GM21825 (cell line): Measurements from ENCODE around the gene PXMP2.
A peak's percentile ranks its signal among the peaks of the same experiment; 100 is the strongest.

Source experiments
- ATAC-seq: cut with Tn5 transposase; IDR thresholded peaks from one replicate; pipeline ENCODE4 v1.9.1; 2021; ENCODE audit warnings: mild to moderate bottlenecking, moderate library complexity; ENCODE audit not compliant: unreplicated experiment

PXMP2 gene

DNA sequence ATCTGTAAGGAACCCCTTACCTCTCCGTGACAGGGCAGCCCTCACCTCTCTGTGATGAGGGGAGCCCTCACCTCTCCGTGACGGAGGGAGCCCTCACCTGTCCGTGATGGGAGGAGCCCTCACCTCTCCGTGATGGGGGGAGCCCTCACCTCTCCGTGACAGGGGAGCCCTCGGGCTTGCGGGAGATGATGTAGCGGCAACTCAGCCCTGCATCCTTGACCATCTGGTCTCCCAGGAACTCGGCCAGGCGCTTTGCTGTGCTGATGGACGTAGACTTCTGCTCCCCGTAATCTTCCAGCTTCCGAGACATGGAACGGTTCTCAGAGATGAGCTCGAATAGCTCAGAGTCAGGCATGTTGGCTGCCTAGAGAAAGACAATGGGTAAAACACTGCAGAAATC is 28.2 kb upstream of the PXMP2 start:
- no peak for ATAC-seq

DNA sequence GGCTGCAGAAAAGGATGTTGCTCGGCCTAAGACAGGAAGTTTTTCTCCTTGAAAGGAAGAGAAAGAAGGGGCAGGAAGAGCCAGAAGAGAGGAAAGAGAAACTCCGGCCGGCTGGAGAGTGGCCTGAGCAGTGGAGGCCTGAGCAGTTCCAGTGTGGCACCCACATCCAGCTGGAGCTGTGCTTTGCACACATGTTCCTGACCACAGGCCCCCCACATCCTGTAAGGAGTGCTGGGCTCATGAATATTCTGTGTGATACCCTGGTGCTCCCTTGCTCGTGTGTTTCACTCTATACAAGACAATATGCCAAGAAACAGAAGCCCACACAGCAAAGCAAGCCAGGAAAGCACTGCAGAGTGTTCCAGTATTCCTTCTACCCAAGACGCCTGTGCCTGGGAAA is 27.3 kb upstream of the PXMP2 start:
- no peak for ATAC-seq

DNA sequence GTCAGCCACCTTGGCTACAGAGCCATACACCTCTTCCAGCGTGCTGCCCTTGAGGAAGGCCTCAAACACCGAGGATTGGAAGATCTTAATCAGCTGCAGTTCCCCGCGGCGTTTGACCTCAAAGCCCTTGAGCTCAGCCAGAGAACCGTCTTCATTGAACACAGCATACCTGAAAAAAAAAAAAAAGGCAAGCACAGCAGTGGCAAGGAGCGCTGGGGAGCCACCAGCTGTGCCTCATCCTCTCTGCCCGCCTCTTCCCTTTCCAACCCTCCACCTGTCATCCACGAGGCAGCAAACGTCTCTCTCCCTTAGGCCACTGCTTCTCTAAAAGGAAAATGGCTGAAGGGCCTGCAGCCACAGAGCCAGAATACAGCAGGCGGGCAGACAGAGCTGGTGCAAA is 26.4 kb upstream of the PXMP2 start:
- ATAC-seq, result no peak

DNA sequence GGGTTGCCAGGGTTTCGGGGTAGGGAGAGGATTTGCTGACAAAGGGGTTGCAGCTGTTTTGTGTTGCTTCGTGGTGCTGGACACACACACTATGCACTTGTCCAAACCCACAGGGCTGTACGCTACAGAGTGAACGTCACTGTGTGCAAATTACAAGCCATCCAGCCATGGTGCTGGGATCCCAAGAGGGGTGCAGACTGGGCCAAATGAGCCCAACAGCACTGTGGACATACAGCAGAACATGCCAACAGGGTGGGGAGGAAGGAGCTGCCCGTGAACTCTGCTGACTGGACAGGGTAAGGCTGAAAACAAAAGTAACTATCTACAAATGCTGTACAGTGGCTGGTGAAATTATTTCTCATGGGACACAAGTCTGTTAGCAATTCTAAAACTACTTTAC is 25.4 kb upstream of the PXMP2 start:
- ATAC-seq, result no peak

DNA sequence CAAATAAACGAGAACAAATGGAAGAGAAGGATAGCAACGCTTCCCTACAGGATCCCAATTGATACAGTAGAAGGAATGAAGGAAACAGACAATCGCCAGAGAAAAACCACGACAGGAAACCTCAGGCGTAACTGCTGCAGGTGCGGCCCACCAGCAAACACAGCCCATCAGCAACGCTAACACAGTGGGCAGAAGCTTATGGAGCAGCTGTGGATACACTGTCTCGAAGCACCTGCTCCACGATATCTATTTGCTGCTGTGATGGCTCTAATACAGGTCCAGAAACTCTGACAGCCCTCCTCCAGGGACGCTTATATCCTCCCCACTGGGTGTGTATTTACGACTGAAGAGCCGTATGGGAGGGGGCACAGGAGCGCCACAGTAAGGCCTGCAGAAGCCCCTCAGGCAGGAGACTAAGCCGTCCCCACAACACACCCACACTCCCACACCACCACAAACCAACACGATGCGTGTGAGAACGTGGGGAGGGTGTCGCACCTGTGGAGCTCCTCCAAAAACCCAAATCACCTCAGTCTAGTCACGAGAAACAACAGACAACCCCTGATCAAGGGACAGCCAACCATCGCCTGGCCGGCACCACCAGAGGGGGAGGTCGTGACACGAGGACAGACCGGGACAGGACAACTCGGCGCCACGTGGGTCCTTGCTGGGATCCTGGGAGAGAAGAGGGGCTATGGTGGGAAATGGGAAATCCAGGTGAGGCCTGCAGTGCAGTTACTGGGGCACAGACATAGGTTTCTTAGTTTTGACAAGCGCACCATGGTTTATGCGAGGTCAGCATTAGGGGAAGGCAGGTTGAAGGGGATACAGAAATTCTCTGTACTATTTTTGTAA is 24.3 kb upstream of the PXMP2 start:
- no peak for ATAC-seq

DNA sequence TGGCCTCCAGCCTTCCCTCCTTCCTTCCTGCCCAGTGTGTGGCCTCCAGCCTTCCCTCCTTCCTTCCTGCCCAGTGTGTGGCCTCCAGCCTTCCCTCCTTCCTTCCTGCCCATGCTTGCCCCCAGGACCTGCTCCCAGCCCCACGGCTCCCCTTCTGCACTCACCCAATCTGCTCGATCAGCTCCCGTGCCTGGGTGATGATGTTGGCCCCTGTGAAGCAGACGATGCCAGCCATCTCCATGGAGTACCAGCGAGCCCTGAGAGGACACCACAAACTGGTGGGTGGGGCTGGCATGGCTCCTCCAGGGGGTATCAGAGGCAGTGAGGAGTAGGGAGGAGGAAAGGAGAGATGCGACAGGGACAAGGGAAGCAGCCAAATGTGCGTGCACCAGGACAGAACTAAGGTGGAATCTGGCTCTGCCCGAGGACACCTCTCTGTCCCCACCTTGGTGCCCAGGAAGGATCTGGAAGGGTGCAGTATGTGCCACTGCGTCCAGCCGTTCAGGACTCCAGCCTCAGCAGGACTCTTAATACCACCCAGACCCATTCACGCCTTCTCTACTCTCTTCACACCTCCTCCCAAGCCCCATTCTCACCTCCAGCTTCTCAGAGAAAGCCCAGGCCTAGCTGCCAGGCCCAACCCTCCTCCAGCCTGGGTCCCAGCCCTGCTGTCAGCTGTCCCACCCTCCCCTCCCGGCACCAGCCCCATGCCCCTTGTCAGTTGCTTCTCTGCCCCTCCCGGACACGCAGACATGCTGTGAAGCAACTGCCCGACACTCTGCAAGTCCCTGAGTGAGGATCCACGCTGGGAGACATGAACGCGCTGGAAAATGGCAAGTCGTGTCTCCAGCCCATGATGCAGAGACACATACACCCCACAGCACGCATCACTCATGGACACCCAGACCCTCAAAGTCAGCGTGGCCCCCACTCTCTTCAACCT is 22.9 kb upstream of the PXMP2 start:
- ATAC-seq, result no peak

DNA sequence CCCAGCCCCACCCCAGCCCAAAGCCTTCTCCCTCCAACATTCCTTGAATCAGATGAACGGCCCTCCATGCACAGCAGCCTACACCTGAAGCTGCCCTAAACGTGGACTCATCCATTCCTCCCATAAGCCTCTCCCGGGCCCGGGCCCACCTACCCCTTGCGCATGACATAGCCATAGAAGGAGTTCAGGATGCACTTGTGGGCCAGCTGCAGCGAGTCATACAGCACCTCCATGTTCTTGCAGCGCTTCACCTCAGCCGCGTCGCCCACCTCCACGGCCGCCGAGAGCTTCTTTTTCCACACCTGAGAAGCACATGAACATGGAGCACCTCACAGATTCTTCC is 22.3 kb upstream of the PXMP2 start:
- no peak for ATAC-seq

DNA sequence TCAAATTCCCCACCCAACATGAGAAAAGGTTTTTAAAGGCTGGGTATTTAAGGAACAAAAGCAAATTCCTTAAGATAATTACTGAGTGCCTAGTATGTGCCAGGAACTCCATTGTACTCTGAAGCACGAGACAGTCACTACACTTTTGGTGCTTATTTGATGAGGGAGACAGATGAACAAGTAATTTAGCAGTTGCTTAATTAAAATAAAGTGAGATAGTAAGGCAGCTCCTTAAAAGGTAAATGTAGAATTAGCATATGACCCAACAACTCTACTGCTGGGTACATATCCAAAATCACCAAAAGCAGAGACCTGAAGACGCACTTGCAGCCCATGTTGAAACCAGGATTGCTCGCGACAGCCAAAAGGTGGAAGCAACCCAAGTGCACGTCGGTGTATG is 21.6 kb upstream of the PXMP2 start:
- no peak for ATAC-seq

DNA sequence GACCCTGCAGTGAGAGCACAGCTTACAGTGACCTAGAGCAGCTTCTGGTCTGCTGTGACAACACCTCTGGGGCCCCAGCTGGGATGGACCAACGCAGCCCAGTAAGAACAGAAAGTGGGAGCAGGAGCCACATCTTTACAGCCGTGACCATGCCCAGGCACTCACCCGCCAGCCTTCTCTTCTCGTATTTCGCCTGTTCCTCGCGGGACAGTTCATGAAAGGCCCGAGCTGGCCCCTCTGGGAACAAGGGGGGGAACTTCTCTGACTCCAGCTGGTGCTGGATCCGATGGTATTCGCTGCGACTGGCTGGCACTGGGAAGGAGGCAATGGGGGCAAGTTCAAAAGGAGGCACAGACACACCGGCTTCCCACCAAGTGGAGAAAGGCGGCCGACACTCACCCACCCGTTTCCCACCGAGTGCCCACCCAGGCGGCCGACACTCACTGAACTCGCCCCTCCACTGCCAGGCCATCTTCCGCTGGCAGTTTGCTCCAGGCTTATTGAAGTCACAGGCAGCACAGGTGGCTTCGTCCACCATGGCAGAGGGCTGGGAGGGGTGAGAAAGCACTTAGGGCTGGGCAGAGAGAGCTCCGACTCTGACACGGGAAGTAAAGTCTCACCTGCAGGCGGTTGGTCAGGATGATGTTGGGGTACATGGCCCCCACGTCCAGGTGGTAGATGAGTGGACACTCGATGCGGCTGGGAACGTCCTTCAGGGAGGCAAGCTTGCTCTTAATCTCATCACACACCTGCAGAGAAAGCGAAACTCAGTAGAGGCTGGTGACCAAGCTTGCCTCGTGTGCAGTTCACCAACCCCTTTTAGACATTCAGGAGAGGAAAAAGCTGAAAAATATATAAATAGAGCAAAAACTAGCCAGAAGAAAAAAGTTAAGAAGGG is 18.9 kb upstream of the PXMP2 start:
- ATAC-seq, result no peak

DNA sequence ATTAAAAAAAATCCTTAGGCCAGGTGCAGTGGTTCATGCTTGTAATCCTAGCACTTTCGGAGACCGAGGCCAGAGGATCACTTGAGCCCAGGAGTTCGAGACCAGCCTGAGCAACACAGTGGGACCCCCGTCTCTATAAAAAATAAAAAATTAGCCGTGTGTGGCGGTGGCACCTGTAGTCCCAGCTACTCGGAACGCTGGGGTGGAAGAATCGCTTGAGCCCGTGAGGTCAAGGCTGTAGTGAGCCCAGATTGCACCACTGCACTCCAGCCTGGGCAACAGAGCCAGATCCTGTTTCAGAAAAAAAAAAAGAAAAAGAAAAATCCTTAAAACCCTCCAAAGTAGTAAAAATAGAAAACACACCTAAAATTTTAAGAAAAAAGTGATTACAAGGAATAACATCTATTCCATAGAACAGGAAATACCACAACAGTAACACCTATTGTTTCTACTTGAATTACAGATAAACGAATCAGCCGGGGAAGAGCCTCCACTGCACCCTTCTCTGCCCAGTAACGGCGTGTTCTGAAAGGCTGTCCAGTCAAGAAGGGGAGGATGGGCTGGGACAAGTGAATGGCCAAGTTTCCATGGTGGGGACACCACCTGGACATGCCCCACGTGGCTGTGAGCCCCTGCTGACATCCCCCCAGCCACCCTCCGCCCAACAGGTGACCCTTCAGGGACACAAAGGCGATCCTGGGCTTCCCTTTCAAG is 18.1 kb upstream of the PXMP2 start:
- ATAC-seq, result no peak

DNA sequence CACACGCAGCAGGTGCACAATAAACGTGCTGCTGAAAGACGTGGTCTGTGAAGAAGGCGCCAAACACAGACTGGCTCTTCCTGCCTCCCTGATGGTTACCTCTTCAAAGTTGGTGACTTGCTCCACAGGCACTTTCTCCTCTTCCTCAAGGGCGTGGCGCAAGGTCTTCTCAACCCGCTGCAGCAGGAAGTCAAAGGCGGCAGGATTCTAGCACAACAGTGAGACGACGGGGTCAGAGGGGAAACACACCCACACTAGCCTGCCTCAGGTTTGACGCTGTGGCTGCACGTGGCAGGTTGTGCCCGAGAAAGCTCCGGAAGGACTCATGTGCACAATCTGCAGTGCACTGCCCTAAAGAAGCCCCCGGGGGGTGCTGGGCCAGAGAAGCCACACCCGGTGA is 15.3 kb upstream of the PXMP2 start:
- no peak for ATAC-seq

DNA sequence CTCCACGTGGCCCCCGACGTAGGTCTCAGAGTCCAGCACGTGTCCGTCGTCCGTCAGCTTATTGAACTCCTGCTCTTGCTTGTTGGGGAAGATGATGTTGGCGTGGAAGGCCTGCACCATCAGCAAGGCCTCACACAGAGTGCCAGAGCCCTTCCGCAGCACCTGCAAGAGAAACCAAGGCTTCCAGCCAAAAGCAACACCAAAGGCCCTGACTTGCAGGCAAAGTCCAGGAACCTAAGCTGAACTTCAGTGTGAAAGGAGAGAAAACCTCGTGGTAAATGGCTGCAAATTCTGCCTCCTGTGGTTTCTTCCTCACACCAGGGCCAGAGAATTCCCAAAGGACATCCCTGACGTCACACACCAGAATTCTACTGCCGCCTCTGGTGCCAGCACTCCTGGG is 14.7 kb upstream of the PXMP2 start:
- ATAC-seq, result no peak

DNA sequence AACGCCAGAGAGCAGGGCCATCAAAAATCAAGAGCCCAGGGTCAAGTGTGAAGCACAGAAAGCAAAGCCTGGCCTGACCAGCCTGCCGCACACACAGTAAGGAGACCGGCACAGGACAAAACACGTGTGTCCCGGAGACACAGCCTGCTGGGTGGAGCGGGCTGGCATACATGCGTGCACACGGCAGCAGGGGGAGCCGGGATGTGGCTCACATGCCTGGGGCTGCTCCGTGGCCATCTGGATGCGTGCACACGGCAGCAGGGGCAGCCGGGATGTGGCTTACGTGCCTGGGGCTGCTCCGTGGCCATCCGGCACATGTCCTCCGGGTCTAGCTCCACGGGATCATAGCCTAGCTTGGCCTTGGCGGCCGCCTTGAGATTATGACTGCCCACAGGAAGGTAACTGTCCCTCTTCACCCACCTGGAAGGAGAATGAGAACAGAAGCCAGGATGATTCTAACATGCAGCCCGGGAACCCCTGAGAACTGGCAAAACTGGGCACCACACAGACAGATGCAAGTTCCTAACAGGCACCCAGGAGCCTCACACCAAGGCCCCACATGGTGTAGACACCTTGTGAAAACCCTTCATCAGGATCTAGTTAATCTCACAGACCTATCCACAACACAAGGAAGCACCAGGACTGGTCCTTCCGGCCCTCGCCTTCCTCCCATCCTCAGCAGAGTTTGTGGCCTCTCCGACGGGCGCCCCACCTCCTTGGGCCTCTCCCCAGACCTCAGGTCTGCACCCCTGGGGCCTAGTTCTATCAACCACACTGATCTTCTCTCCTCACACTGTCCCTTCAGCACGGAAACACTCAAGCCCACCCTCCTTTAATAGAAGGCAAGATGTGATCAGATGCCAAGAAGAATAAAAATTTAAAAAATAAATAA is 13.9 kb upstream of the PXMP2 start:
- no peak for ATAC-seq

DNA sequence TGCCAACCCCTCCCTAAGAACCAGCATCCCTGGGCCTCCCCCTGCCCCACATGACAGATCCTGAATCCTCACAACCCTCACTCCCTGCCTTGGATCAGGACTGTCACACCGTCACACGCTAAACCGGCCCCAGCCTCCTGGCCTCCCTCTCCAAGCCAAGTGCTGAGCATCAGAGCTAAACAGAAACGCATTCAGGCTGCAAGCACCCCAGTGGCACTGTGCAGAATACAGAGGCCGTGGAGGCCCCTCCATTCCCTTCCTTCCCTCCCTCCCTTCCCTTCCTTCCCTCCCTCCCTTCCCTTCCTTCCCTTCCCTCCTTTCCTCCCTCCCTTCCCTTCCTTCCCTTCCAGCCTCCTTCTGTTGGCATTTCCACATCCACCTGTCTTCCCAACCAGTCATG is 12.8 kb upstream of the PXMP2 start:
- ATAC-seq, result no peak

DNA sequence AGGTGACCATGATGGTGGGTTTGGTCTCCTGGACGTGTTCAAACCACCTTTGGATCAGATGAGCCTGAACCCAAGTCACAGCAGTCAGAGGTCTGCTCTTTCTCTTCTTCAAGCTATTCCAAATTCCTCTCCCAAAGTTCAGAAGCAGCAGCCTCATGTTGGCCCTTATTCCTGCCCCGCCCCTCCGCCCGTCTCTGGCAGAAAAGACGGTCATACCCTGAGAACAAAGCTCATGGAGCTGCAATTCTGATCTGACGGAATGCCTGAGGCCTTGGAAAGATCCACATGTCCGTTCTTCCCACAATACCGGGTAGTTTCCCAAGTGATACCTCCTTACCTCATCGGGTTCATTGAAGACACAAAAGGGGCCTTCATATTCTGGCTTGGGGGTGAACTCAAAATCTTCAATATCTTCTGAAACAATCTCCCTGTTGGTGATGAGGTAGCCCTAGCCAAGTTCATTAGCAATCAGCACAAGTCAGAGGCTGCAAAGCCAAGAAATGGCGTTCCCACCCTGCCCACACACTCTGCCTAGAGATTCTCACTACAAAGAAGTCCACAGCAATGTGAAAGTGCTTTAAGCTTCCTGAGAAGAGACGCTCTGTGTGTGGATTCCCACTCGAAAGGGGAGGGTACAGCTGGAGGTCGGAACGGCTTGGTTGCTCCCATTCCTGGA is 11.5 kb upstream of the PXMP2 start:
- no peak for ATAC-seq

DNA sequence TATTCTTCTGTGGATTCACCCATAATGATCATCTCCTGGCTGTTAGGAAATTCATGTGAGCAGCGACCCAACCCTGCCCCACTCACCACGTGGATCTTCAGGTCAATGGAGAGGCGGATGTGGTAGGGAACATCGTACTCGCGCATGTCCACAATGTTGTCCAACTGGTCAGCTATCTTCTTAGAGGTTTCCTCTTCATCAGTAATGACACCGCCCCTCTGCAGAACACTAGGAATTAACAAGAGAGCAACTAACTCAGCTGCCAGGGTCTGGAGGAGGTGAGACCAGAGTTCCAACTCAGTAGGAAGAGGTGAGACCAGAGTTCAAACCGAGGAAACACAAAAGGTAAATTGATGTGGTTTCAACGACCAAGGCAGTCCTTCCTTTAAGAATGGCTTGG is 9.9 kb upstream of the PXMP2 start:
- ATAC-seq, result no peak

DNA sequence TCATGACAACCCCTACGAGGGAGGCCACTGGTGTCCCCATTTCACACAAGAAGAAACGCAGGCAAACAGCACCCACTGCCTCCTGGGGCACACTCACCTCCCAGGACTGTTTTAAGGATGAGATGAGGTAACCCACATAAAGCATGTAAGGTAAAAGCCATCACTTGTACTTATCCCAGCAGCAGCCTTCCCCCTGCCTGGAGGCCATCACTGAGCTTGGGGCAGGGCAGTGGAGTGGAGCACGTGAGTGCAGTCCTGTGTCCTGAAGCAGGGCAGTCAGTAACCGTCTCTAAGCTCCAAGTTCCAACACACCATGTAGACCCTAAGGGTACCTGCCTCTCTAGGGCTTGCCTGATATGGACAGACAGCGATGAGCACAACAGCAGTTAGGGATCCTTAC is 2.0 kb upstream of the PXMP2 start:
- no peak for ATAC-seq

DNA sequence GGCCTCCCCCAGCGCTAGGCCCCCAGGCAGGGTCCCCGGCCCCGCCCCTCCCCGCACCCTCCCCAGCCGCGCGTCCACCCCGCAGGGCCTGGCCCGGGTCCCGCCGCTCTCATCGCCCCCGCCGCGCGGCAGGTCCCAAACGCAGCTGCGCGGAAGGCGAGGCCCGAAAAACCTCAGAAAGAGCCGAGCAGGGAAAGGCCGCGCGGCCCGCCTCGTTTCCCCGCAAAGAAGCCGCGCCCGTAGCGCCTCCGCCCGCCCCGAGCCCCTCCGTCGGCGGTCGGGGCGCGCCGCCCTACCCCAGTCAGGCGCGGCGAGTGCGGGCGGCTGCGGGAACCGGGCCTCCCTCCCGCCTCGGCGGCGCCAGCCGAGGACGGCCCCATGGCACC is 569 bp upstream of the PXMP2 start:
- peak; percentile 19 for ATAC-seq

DNA sequence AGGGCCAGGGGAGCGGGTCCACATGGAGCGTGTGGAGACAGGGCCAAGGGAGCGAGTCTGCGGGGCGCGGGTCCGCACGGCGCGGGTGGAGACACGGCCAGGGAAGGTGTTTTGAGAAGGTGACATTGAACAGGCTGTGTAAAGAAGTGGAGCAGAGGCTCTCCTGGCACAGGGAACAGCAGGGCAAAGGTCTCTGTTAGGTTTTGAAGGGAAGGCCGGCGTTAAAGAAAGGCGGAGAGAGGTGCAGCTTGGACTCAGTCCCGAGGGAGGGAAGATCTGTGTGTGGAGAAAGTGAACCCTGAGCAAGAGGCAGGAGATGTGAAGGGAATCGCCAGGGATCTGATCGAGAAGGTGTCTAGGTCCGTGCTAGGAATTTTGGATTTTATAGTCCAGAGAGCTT is 1.8 kb downstream of the PXMP2 start:
- no peak for ATAC-seq
